ENCODE data around the gene ZFAND3. TPM values are rescaled to one million over a fixed set of nuclear protein-coding genes. Genes with fewer than 3 reads are reported as not detected.
"Not testable (repeated sequence)": the region's sequence is repeated elsewhere in the genome, so short reads cannot be mapped to it uniquely, and the experiment has no call there.

Gene ZFAND3
- total RNA-seq, 1 donor from 2014 or later, result 16.5 TPM

DNA sequence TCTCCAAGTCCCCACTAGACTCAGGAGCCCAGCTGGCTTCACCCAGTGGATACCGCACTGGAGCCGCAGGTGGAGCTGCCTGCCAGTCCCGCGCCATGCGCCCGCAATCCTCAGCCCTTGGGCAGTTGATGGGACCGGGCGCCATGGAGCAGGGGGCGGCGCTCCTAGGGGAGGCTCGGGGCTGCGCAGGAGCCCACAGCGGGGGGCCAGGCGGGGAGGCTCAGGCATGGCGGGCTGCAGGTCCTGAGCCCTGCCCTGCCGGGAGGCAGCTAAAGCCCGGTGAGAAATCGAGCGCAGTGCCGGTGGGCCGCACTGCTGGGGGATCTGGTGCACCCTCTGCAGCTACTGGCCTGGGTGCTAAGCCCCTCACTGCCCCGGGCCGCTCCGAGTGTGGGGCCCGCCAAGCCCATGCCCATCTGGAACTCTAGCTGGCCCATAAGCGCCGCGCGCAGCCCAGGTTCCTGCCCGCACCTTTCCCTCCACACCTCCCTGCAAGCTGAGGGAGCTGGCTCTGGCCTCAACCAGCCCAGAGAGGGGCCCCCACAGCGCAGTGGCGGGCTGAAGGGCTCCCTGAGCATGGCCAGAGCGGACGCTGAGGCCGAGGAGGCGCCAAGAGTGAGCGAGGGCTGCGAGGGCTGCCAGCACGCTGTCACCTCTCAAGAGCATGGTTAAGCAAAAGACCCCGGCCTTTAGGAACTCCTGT is 304.8 kb downstream of the ZFAND3 start:
- DNase-seq (ENCODE audit: low read depth in 2 of 2), result not testable (repeated sequence)

GRCh38 chr6:38127284-38127683 is 307.8 kb downstream of the ZFAND3 start:
- no peak for DNase-seq (ENCODE audit: low read depth in 2 of 2)

- DNase-seq (ENCODE audit: low read depth in 2 of 2), result peak in 1 of 2 donors; percentile 59
Measured at GRCh38 chr6:38131527-38131965, 312.0 kb downstream of the ZFAND3 start.

DNA sequence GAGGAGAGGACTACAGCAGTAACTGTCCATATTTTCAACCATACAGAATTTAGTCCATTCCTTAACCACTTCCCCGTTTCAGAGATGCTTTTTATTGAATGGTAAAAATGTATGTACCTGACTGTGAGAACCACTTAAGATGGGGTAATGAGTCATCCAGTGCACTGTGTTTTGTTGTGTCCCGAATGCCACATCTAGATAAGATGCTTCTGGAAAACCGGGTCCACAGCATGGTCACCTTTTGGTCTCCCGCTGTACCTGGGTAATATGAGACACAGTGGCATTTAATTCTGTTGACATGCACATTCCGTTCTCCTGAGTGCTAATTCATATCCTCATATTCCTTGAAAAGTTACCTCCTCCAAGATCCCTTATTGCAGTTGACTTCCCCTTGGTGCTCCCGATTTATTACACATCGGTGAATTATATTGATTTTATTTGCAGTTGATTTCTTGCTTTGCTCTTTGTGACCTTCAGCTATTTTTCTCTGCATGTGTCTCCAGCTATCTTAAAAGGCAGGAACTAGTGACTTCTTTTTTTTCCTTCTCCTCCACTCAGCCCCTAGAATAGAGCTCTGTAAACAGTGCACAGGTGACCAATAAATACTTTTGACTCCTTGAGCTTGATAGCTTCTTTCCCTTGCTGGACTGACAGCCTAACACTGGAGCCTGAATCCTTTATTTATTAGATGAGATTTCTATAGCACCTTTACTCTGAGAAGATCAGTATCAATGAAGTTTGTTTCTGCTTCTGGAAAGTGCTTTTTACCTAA is 314.6 kb downstream of the ZFAND3 start:
- no peak for DNase-seq (ENCODE audit: low read depth in 2 of 2)

GRCh38 chr6:38134704-38135088 is 315.2 kb downstream of the ZFAND3 start:
- no peak for DNase-seq (ENCODE audit: low read depth in 2 of 2)

- DNase-seq (ENCODE audit: low read depth in 2 of 2), result peak in 1 of 2 donors; percentile 33
Measured at GRCh38 chr6:38136547-38136946, 317.0 kb downstream of the ZFAND3 start.

DNA sequence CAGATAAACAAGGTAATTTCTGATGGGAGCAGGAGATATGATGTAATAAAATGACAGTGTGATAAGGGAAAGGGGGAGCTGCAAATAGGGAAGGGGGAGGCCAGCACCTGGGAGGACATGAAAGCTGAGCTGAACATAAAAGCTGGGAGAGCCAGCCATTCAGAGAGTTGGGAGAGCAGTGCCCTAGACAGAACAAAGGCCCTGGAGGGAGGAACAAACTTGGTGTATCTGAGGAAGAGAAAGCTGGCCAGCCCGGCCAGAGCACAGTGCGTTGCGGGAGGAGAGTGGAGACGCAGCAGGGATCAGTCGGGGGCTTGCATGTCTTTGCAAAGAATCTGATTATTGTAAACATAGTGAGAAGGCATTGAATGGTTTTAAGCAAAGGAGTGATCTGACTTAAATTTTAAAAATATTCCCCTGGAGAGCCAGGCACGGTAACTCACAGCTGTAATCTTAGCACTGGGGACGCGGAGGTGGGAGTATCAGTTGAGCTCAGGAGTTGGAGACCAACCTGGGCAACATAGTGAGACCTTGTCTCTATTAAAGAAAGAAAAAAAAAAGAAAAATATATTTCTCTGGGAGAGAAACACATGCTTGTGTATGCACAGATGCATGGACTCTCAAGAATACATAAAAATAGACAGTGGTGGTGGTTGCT is 318.2 kb downstream of the ZFAND3 start:
- DNase-seq (ENCODE audit: low read depth in 2 of 2), result no peak

DNA sequence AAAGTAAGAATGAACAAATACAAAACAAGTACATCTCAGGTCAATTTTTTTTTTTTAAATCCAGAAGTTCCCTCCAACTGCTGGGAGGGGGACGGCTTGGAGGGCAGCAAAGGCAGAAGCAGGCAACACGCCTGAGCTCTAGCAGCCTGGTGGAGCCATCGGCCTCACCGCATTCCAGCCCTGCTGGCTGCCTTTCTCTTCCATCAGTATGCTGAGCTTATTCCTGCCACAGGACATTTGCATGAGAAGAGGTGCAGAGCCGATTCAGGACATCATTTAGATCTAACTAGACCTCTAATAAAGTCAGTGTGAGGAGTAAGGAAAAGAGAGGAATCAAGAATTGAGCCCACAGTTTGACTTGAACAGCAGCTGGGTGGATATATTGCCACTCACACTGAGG is 318.8 kb downstream of the ZFAND3 start:
- no peak for DNase-seq (ENCODE audit: low read depth in 2 of 2)

DNA sequence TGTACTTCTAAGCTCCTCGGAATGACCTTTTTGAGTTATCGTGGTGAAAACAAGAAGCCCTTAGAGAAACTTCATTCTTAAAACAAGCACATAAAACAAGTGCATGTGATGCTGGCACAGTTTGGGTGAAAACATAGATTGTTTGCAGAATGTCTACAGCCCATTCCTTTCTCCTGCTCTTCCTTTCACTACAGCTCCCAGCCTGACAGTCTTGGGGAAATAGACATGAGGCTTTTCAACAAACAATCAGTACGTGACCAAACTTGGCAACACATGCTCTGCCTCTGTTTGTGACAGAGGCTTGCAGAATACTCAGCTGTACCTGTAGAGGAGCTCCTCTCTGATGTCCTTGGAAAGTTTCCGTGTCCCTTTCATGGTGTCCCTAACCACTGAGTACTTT is 321.6 kb downstream of the ZFAND3 start:
- no peak for DNase-seq (ENCODE audit: low read depth in 2 of 2)

DNA sequence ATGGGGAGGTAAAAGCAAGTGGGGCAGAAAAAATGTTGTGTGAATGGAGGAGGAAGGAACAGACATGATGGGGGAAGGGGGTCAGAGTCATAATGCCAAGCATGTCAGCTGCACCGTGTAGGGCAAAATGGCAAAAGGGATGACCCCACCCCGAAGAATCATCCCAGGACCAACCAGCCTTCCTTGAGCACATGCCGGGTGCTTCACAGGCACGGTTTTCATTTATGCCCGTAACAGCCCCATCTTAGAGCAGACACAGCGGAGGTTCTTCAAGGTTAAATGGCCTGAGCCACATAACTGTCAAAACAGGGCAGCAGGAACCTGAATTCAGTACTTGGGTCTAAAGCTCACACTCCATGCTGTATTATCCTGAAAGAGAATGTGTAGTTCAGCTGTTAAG is 322.2 kb downstream of the ZFAND3 start:
- no peak for DNase-seq (ENCODE audit: low read depth in 2 of 2)

- DNase-seq (ENCODE audit: low read depth in 2 of 2), result no peak
Measured at GRCh38 chr6:38142178-38142902, 322.8 kb downstream of the ZFAND3 start.

DNA sequence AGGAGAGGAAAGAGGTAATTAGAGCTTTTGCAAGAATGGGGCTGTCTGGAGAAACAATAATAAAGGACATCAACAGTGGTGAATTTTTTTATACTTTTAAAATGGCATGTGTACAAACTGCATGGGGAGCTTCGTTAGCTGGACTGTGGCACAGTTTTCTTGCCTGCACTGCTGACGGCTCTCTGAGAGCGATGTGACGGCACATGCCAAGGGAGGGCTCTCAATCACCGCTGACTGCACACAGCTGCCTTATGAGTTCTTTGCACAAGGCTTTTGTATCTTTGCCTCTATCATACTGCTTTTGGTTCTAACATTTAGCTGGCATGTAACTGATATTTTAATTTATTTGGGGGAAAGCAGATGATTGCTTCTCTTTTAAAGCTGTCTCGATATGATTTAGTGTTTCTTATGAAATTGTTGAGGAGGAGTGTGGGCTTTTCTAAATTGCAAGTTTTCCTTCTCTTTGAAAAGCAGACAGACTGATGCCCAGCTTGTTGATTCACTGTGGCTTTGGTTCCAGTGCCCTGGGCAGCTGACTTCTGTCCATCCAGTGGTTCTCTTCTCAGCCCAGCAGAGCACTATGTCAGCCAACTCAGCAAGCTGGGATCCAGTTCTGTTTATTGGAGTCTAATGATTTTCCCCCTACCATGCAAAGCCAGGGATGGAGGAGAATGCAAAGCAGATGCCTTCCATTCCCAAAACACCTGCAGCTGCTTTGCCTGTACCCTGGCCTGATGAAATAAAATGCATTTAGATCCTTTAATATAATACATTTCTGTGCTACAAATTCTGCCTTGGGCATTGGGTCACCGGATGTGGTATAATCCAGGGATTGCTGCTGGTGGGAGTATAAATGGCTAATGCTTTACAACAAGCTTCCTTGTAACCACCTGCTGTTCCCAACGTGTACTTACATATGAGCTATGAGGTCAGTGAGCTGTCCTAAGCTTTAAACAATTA is 323.9 kb downstream of the ZFAND3 start:
- no peak for DNase-seq (ENCODE audit: low read depth in 2 of 2)

- DNase-seq (ENCODE audit: low read depth in 2 of 2), result no peak
Measured at GRCh38 chr6:38144365-38144945, 324.9 kb downstream of the ZFAND3 start.

DNA sequence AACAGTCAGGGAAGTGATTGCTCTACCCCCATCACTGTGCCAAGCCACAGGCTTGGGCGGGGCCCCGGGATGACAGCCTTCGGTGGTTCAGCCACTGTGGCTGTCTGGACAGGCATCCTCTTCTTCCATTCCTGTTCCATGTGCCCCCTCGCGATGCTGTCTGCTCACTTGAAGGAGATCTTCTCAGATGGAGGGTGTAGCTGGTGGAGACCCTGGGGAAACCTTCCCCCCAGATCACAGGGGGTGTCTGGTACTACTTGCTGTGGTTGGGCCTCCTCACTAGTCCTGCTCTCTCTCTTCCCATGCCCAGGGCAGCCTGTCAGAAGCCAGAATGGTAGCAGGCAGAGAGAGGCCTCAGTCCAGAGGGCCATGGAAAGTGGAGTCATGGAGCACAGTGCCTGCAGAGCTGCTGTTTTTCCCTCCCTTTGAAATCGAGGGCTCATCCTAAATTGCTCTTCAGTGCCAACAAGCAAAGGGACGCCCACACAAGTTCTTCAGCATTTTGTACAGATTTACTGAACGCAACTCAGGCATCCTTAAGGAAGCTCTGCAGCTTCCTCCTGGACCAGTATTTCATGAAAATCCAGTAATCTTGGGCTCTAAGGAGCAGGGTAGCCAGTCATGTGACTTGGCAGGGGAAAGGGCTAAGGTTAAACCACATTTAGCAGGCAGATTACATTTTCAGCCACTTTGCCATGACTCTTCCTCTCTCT is 326.6 kb downstream of the ZFAND3 start:
- no peak for DNase-seq (ENCODE audit: low read depth in 2 of 2)

DNA sequence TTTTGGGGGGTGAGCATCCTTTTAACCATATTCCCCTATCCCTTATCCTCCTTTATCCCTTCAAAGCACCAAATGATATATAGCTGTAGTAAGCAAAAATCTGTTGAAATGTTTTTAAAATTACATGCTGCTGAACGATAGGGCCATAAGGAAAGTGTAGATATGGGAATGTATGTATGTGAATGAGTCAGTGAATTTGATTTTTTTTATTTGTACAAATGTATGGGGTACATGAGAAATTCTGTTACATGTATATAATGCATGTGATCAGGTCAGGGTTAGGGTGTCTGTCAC is 327.2 kb downstream of the ZFAND3 start:
- DNase-seq (ENCODE audit: low read depth in 2 of 2), result no peak

GRCh38 chr6:38148606-38149005 is 329.1 kb downstream of the ZFAND3 start:
- peak in 1 of 2 donors; percentile 79 for DNase-seq (ENCODE audit: low read depth in 2 of 2)

DNA sequence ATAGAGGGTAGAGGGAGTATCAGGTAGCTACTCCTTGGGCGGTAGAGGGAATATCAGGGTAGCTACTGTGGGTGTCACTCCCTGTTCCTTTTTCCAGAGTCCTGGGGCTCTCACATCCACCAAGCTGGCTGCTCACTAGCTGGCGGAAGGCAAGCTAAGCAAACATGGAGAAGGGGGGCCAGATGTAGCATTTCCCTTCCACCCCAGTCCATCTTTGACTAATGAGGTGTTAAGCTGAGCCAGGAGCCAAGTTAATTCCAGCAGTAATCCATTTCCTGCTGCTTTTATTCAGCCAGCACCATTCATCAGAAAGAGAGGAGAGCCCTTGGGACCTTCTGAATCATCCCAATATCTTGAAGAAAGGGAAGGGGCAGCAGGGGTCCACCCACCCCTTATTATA is 330.0 kb downstream of the ZFAND3 start:
- DNase-seq (ENCODE audit: low read depth in 2 of 2), result peak; percentile 36 to 60

- no peak for DNase-seq (ENCODE audit: low read depth in 2 of 2)
Measured at GRCh38 chr6:38150021-38150420, 330.5 kb downstream of the ZFAND3 start.

- DNase-seq (ENCODE audit: low read depth in 2 of 2), result no peak
Measured at GRCh38 chr6:38150681-38151296, 331.3 kb downstream of the ZFAND3 start.

Data from lung microvascular endothelial cell (primary cell).